ENCODE results near the gene NUP58. TPM values are rescaled to one million over a fixed set of nuclear protein-coding genes. Genes with fewer than 3 reads are reported as not detected.
A peak's percentile ranks its signal among the peaks of the same experiment; 100 is the strongest.

NUP58 gene, protein sequence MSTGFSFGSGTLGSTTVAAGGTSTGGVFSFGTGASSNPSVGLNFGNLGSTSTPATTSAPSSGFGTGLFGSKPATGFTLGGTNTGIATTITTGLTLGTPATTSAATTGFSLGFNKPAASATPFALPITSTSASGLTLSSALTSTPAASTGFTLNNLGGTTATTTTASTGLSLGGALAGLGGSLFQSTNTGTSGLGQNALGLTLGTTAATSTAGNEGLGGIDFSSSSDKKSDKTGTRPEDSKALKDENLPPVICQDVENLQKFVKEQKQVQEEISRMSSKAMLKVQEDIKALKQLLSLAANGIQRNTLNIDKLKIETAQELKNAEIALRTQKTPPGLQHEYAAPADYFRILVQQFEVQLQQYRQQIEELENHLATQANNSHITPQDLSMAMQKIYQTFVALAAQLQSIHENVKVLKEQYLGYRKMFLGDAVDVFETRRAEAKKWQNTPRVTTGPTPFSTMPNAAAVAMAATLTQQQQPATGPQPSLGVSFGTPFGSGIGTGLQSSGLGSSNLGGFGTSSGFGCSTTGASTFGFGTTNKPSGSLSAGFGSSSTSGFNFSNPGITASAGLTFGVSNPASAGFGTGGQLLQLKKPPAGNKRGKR
- polyA plus RNA-seq, result 33.6 TPM
- long read RNA-seq, donor 1, full-length matches to known transcripts, result 2 of 2 reads
- long read RNA-seq, donor 1, partial matches to known transcripts, result 0 of 2 reads
- long read RNA-seq, donor 1, other reads (novel, unspliced or antisense), result 0 of 2 reads
- long read RNA-seq, donor 2, full-length matches to known transcripts, result 5 of 5 reads
- long read RNA-seq, donor 2, partial matches to known transcripts, result 0 of 5 reads
- long read RNA-seq, donor 2, other reads (novel, unspliced or antisense), result 0 of 5 reads
- long read RNA-seq, donor 3, result 0 reads
- long read RNA-seq, donor 4, result 0 reads
- long read RNA-seq, donor 5, full-length matches to known transcripts, result 3 of 9 reads
- long read RNA-seq, donor 5, partial matches to known transcripts, result 6 of 9 reads
- long read RNA-seq, donor 5, other reads (novel, unspliced or antisense), result 0 of 9 reads
- long read RNA-seq, donor 6, full-length matches to known transcripts, result 8 of 13 reads
- long read RNA-seq, donor 6, partial matches to known transcripts, result 5 of 13 reads
- long read RNA-seq, donor 6, other reads (novel, unspliced or antisense), result 0 of 13 reads
- long read RNA-seq, donor 7, full-length matches to known transcripts, result 3 of 3 reads
- long read RNA-seq, donor 7, partial matches to known transcripts, result 0 of 3 reads
- long read RNA-seq, donor 7, other reads (novel, unspliced or antisense), result 0 of 3 reads
- long read RNA-seq, donor 8, full-length matches to known transcripts, result 7 of 27 reads
- long read RNA-seq, donor 8, partial matches to known transcripts, result 20 of 27 reads
- long read RNA-seq, donor 8, other reads (novel, unspliced or antisense), result 0 of 27 reads
- long read RNA-seq, donor 9, full-length matches to known transcripts, result 3 of 3 reads
- long read RNA-seq, donor 9, partial matches to known transcripts, result 0 of 3 reads
- long read RNA-seq, donor 9, other reads (novel, unspliced or antisense), result 0 of 3 reads
- long read RNA-seq, donor 10, full-length matches to known transcripts, result 6 of 6 reads
- long read RNA-seq, donor 10, partial matches to known transcripts, result 0 of 6 reads
- long read RNA-seq, donor 10, other reads (novel, unspliced or antisense), result 0 of 6 reads
- long read RNA-seq, donor 11, full-length matches to known transcripts, result 1 of 21 reads
- long read RNA-seq, donor 11, partial matches to known transcripts, result 20 of 21 reads
- long read RNA-seq, donor 11, other reads (novel, unspliced or antisense), result 0 of 21 reads

DNA sequence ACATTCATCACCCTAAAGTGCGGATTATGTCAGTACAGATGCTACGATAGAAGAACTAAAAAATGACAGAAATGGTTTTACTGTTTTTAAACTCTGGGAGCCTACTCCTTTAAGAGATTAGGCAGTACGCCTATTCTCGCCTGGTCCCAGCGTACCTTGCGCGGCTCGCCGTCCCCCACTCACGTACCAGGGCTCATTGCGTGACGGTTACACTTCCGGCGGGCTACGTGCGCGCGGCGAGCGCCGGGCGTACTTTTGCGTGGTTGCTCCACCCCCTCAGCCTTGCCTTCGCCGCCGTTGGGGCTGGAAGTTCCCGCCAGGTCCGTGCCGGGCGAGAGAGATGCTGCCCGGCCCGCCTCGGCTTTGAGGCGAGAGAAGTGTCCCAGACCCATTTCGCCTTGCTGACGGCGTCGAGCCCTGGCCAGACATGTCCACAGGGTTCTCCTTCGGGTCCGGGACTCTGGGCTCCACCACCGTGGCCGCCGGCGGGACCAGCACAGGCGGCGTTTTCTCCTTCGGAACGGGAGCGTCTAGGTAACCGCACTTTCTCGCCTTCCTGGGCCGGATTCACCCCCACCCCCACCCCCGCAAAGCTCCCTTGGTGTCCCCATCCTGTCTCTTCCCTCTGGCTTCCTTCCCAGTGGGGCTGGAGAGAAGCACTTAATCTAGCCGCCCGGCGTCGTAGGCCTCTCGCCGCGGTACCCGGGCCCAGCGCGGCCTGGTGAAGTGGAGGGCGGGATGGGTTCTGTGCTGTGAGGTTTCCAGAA is at the start of gene NUP58:
Gene NUP58, plus strand, starts transcription at position 279 of the 767 bp plus-strand sequence. Its CDS starts 149 bp downstream, at position 428.
- Histone ChIP-seq H3K9me3 (ENCODE audit: control insufficient read depth, low read depth, low read length) (peaks cover 4% of the 10 kb centered on the region), H3K36me3 (ENCODE audit: control insufficient read depth, insufficient read depth, low read length) (no peaks in the 10 kb centered on the region), H3K4me1 (ENCODE audit: control insufficient read depth, insufficient read depth, low read length) (no peaks in the 10 kb centered on the region), H3K27ac (ENCODE audit: low read length) (peak within 1 kb of the TSS; percentile 79), H3K4me3 (ENCODE audit: low read length) (peak within 1 kb of the TSS; percentile 72), H3K27me3 (ENCODE audit: control insufficient read depth, insufficient read depth, low read length) (peaks cover 11% of the 10 kb centered on the region)
- peak; percentile 96 to 97 for DNase-seq
- WGBS (ENCODE audit: insufficient coverage, low lambda C conversion rate), result no CpG with 5 or more reads among the region's 64 CpGs

GRCh38 chr13:25252225-25252624 is 49.2 kb upstream of the NUP58 start:
- WGBS (ENCODE audit: insufficient coverage, low lambda C conversion rate), result 100% methylated on average over 1 of the region's 4 CpGs
- no peak overlapping the region for H3K27ac ChIP-seq (ENCODE audit: low read length)
- no peaks in the 10 kb centered on the region for H3K4me1 ChIP-seq (ENCODE audit: control insufficient read depth, insufficient read depth, low read length)
- no peak overlapping the region for H3K4me3 ChIP-seq (ENCODE audit: low read length)
- peaks cover 28% of the 10 kb centered on the region for H3K36me3 ChIP-seq (ENCODE audit: control insufficient read depth, insufficient read depth, low read length)
- no peaks in the 10 kb centered on the region for H3K27me3 ChIP-seq (ENCODE audit: control insufficient read depth, insufficient read depth, low read length)
- DNase-seq, result no peak
- no peaks in the 10 kb centered on the region for H3K9me3 ChIP-seq (ENCODE audit: control insufficient read depth, low read depth, low read length)

GRCh38 chr13:25252752-25253151 is 48.7 kb upstream of the NUP58 start:
- Histone ChIP-seq H3K4me1 (ENCODE audit: control insufficient read depth, insufficient read depth, low read length) (no peaks in the 10 kb centered on the region), H3K9me3 (ENCODE audit: control insufficient read depth, low read depth, low read length) (no peaks in the 10 kb centered on the region), H3K27me3 (ENCODE audit: control insufficient read depth, insufficient read depth, low read length) (no peaks in the 10 kb centered on the region), H3K27ac (ENCODE audit: low read length) (no peak overlapping the region), H3K4me3 (ENCODE audit: low read length) (no peak overlapping the region), H3K36me3 (ENCODE audit: control insufficient read depth, insufficient read depth, low read length) (peaks cover 28% of the 10 kb centered on the region)
- WGBS (ENCODE audit: insufficient coverage, low lambda C conversion rate), result no CpG with 5 or more reads among the region's 2 CpGs
- DNase-seq, result no peak

DNA sequence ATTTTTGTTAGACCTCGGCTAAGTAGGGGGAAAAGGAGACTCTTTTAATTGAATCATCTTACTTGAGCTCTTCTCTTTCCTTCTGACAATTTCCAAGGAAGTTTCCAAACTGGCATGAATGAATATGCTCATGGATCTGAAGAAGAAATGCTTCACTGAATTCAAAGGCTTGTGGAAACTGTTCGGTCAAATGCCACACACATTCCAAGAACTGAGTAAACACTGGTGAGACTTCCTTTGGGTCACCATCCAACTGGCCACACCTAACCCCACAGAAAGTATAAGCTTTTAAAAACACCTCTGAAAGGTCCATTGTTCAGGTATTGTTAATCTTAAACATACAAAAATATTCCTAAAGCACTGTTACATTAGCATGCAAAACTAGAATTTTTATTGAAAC is 47.7 kb upstream of the NUP58 start:
- peaks cover 28% of the 10 kb centered on the region for H3K36me3 ChIP-seq (ENCODE audit: control insufficient read depth, insufficient read depth, low read length)

DNA sequence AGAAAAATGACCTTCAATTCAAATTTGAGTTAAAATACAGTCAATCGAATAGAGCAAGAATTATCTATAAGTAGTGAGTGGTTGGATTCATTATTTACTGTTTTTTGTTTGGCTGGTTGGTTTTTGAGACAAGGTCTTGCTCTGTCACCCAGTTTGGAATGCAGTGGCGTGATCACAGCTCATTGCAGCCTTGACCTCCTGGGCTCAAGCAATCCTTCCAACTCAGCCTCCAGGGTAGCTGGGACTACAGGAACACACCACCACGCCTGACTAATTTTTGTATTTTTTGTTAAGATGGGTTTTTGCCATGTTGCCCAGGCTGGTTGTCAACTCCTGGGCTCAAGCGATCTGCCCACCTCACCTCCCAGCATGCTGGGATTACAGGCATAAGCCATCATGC is 39.2 kb upstream of the NUP58 start:
- no peaks in the 10 kb centered on the region for H3K4me1 ChIP-seq (ENCODE audit: control insufficient read depth, insufficient read depth, low read length)
- DNase-seq, result no peak
- peaks cover 32% of the 10 kb centered on the region for H3K36me3 ChIP-seq (ENCODE audit: control insufficient read depth, insufficient read depth, low read length)
- H3K9me3 ChIP-seq (ENCODE audit: control insufficient read depth, low read depth, low read length), result no peaks in the 10 kb centered on the region
- WGBS (ENCODE audit: insufficient coverage, low lambda C conversion rate), result 100% methylated on average over 2 of the region's 4 CpGs
- no peak overlapping the region for H3K4me3 ChIP-seq (ENCODE audit: low read length)
- H3K27me3 ChIP-seq (ENCODE audit: control insufficient read depth, insufficient read depth, low read length), result no peaks in the 10 kb centered on the region
- no peak overlapping the region for H3K27ac ChIP-seq (ENCODE audit: low read length)

More for the DNA sequence above, 47.7 kb upstream of the NUP58 start:
- DNase-seq, result no peak
- no peaks in the 10 kb centered on the region for H3K27me3 ChIP-seq (ENCODE audit: control insufficient read depth, insufficient read depth, low read length)
- H3K27ac ChIP-seq (ENCODE audit: low read length), result no peak overlapping the region
- H3K4me1 ChIP-seq (ENCODE audit: control insufficient read depth, insufficient read depth, low read length), result no peaks in the 10 kb centered on the region
- 100% methylated on average over 1 of the region's 2 CpGs for WGBS (ENCODE audit: insufficient coverage, low lambda C conversion rate)
- no peaks in the 10 kb centered on the region for H3K9me3 ChIP-seq (ENCODE audit: control insufficient read depth, low read depth, low read length)
- no peak overlapping the region for H3K4me3 ChIP-seq (ENCODE audit: low read length)

DNA sequence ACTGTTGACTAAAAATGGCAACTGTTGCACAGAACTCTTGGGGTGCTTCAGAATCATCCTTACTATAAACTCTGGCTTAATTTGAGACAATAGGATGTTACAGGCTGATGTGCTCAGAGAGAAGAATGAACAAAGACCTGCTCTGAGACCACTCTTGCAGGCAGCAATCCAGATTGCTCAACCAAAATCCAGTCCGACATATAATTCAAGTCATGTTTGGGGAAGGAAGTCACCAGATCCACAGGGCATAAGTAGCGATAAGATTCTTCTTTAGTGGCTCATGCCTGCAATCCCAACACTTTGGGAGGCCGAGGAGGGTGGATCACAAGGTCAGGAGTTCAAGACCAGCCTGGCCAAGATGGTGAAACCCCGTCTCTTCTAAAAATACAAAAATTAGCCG is 34.7 kb upstream of the NUP58 start:
- Histone ChIP-seq H3K9me3 (ENCODE audit: control insufficient read depth, low read depth, low read length) (no peaks in the 10 kb centered on the region), H3K27ac (ENCODE audit: low read length) (no peak overlapping the region), H3K36me3 (ENCODE audit: control insufficient read depth, insufficient read depth, low read length) (peaks cover 29% of the 10 kb centered on the region), H3K27me3 (ENCODE audit: control insufficient read depth, insufficient read depth, low read length) (no peaks in the 10 kb centered on the region), H3K4me3 (ENCODE audit: low read length) (no peak overlapping the region), H3K4me1 (ENCODE audit: control insufficient read depth, insufficient read depth, low read length) (no peaks in the 10 kb centered on the region)
- DNase-seq, result no peak
- WGBS (ENCODE audit: insufficient coverage, low lambda C conversion rate), result no CpG with 5 or more reads among the region's 5 CpGs

DNA sequence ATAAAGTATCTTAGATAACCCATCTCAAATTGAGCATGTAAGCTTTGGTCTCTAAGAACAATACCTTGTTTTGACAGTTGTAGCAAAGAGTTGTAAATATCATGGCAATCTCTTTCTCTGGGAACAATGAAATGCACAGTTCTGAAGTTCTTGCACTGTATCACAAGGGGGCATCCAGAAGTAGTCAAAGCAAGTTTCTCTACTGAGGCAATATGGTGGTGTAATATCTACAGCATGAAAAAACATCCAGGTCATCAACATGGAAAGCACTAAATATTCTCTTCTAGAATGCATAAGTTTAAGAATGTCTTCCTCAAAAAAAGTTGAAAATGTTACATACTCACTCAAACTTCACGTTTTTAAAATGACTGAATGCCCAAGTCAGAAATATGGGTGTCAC is 33.7 kb upstream of the NUP58 start:
- Histone ChIP-seq H3K27me3 (ENCODE audit: control insufficient read depth, insufficient read depth, low read length) (no peaks in the 10 kb centered on the region), H3K27ac (ENCODE audit: low read length) (no peak overlapping the region), H3K4me3 (ENCODE audit: low read length) (no peak overlapping the region), H3K4me1 (ENCODE audit: control insufficient read depth, insufficient read depth, low read length) (no peaks in the 10 kb centered on the region), H3K36me3 (ENCODE audit: control insufficient read depth, insufficient read depth, low read length) (peaks cover 28% of the 10 kb centered on the region), H3K9me3 (ENCODE audit: control insufficient read depth, low read depth, low read length) (no peaks in the 10 kb centered on the region)
- DNase-seq, result no peak
- no CpG with 5 or more reads among the region's 1 CpG for WGBS (ENCODE audit: insufficient coverage, low lambda C conversion rate)

GRCh38 chr13:25268561-25268960 is 32.9 kb upstream of the NUP58 start:
- H3K27me3 ChIP-seq (ENCODE audit: control insufficient read depth, insufficient read depth, low read length), result no peaks in the 10 kb centered on the region
- H3K9me3 ChIP-seq (ENCODE audit: control insufficient read depth, low read depth, low read length), result no peaks in the 10 kb centered on the region
- no peak overlapping the region for H3K4me3 ChIP-seq (ENCODE audit: low read length)
- no peak for DNase-seq
- no peak overlapping the region for H3K27ac ChIP-seq (ENCODE audit: low read length)
- peaks cover 22% of the 10 kb centered on the region for H3K36me3 ChIP-seq (ENCODE audit: control insufficient read depth, insufficient read depth, low read length)
- no peaks in the 10 kb centered on the region for H3K4me1 ChIP-seq (ENCODE audit: control insufficient read depth, insufficient read depth, low read length)
- no CpG with 5 or more reads among the region's 6 CpGs for WGBS (ENCODE audit: insufficient coverage, low lambda C conversion rate)

DNA sequence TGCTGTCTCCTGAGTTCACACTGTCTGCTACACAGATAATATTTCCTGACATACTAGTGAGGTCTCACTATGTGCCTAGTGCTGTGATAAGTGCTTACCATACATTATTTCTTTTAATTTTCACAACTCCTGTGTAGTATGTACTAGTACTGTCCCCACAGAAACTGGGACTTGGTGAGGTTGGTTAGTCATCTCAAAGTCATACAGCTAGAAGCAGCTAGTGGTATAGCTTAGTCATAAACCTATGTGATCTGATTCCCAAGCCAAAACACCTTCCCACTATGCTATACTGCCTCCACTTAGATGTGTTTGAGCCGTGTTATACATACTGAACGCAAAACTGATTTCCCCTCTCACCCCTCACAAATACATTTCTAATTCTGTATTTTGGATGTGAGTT is 24.7 kb upstream of the NUP58 start:
- Histone ChIP-seq H3K4me1 (ENCODE audit: control insufficient read depth, insufficient read depth, low read length) (no peaks in the 10 kb centered on the region), H3K27me3 (ENCODE audit: control insufficient read depth, insufficient read depth, low read length) (no peaks in the 10 kb centered on the region), H3K9me3 (ENCODE audit: control insufficient read depth, low read depth, low read length) (no peaks in the 10 kb centered on the region), H3K36me3 (ENCODE audit: control insufficient read depth, insufficient read depth, low read length) (peaks cover 2% of the 10 kb centered on the region), H3K4me3 (ENCODE audit: low read length) (no peak overlapping the region), H3K27ac (ENCODE audit: low read length) (no peak overlapping the region)
- DNase-seq, result no peak
- no CpG with 5 or more reads among the region's 2 CpGs for WGBS (ENCODE audit: insufficient coverage, low lambda C conversion rate)
